A549 (cell line): ENCODE data around the gene SNRPB2. TPM values are rescaled to one million over a fixed set of nuclear protein-coding genes. Genes with fewer than 3 reads are reported as not detected.

Source experiments
- ATAC-seq, 2 experiments: fragments of 200-7000 bp in 1 of 2; fragments of >200 bp in 1 of 2; cut with Nextera tagmentation in 1 of 2; cut with Tn5 transposase in 1 of 2; 3 replicates each; pipeline versions ENCODE4 v1.8.0 to v1.9.1; 2018 to 2020; ENCODE audit warnings: mild to moderate bottlenecking in 1 of 2, moderate library complexity in 1 of 2
- CTCF ChIA-PET: fragments of 300-600 bp; sonication (Branson Sonifier 250); formaldehyde crosslinking; extraction: SDS; loops from one replicate; lab custom pipeline; 2021; ENCODE audit warnings: antibody characterized with exemption, inconsistent platforms; lab: Yijun Ruan, JAX
- POLR2A ChIA-PET: fragments of 350-600 bp; formaldehyde crosslinking; extraction: SDS; loops from one replicate; lab custom pipeline; 2021; ENCODE audit warnings: antibody characterized with exemption, inconsistent platforms; lab: Yijun Ruan, JAX
- DNase-seq, 2 experiments: peaks; one replicate each; pipeline versions ENCODE4 v3.0.0 to v3.0.0-alpha.2; 2011 to 2016; ENCODE audit warnings: low read depth in 1 of 2, low spot score in 1 of 2
- FAIRE-seq: peaks from 2 replicates; lab custom pipeline; 2011; peaks lifted over from hg19 to GRCh38; lab: Jason Lieb, UNC
- H3K27ac ChIP-seq, 2 experiments: fragments of >200 bp; sonication (Bioruptor Twin); formaldehyde crosslinking; 3 replicates each; pipeline ENCODE4 v1.5.1; 2016 to 2017
- H3K4me1 ChIP-seq: fragments of >200 bp; sonication (Bioruptor Twin); formaldehyde crosslinking; 3 replicates; pipeline ENCODE4 v1.6.1; 2016
- H3K4me2 ChIP-seq: fragments of >200 bp; sonication (Bioruptor Twin); formaldehyde crosslinking; 3 replicates; pipeline ENCODE4 v1.6.1; 2016
- H3K4me3 ChIP-seq: fragments of >200 bp; sonication (Bioruptor Twin); formaldehyde crosslinking; 3 replicates; pipeline ENCODE4 v1.5.1; 2016
- H3K9me3 ChIP-seq: fragments of >200 bp; sonication (Bioruptor Twin); formaldehyde crosslinking; 3 replicates; pipeline ENCODE4 v1.6.1; 2016
- EHMT2 ChIP-seq: fragments of 200-600 bp; sonication (generic); IDR thresholded peaks from 2 replicates; pipeline ENCODE4 v1.6.1; 2016; ENCODE audit warnings: antibody characterized with exemption, low read depth, mild to moderate bottlenecking, moderate library complexity
- ESRRA ChIP-seq: fragments of 150-350 bp; IDR thresholded peaks from 2 replicates; pipeline ENCODE4 v1.6.1; 2014; ENCODE audit warnings: mild to moderate bottlenecking, low read length, borderline replicate concordance
- FOSB ChIP-seq: fragments of 250-450 bp; sonication (Bioruptor Pico); IDR thresholded peaks from 2 replicates; pipeline ENCODE4 v1.5.0; 2020; ENCODE audit warnings: mild to moderate bottlenecking, moderate library complexity
- FOXS1 ChIP-seq: fragments of 250-450 bp; sonication (Bioruptor Pico); IDR thresholded peaks from 2 replicates; pipeline ENCODE4 v1.5.0; 2020; ENCODE audit warnings: mild to moderate bottlenecking, moderate library complexity
- HDAC2 ChIP-seq: fragments of 200-600 bp; sonication (generic); IDR thresholded peaks from 2 replicates; pipeline ENCODE4 v1.6.1; 2016
- HOXB13 ChIP-seq: fragments of 250-450 bp; sonication (Bioruptor Pico); IDR thresholded peaks from 2 replicates; pipeline ENCODE4 v1.5.0; 2020; ENCODE audit warnings: low read depth, mild to moderate bottlenecking, moderate library complexity
- JUNB ChIP-seq: fragments of >200 bp; sonication (Bioruptor Twin); formaldehyde crosslinking; IDR thresholded peaks from 2 replicates; pipeline ENCODE4 v1.6.1; 2016
- MAFK ChIP-seq: fragments of 450-650 bp; IDR thresholded peaks from 2 replicates; pipeline ENCODE4 v1.6.1; 2014; ENCODE audit not compliant: partially characterized antibody
- MAZ ChIP-seq: fragments of 150-350 bp; IDR thresholded peaks from 2 replicates; pipeline ENCODE4 v1.6.1; 2014; ENCODE audit warnings: antibody characterized with exemption, low read depth, low read length, borderline replicate concordance
- MYC ChIP-seq: IDR thresholded peaks from 2 replicates; pipeline ENCODE4 v1.6.1; 2012; ENCODE audit warnings: mild to moderate bottlenecking, inconsistent platforms, low read length, improper control_type of control experiment, borderline replicate concordance
- NPAS2 ChIP-seq: fragments of 250-450 bp; sonication (Bioruptor Pico); IDR thresholded peaks from 2 replicates; pipeline ENCODE4 v1.8.0; 2022; ENCODE audit warnings: mild to moderate bottlenecking, moderate library complexity, borderline replicate concordance
- PHF8 ChIP-seq: fragments of 200-600 bp; sonication (generic); IDR thresholded peaks from 2 replicates; pipeline ENCODE4 v1.6.1; 2016; ENCODE audit warnings: low read depth, mild to moderate bottlenecking, antibody characterized with exemption, moderate library complexity, borderline replicate concordance
- POLR2AphosphoS2 ChIP-seq: conservative IDR thresholded peaks from 2 replicates; pipeline ENCODE4 v1.6.1; 2012; ENCODE audit warnings: low read length, improper control_type of control experiment, inconsistent platforms
- RAD21 ChIP-seq, 2 experiments: fragments of >200 bp in 1 of 2; sonication (Bioruptor Twin) in 1 of 2; formaldehyde crosslinking in 1 of 2; IDR thresholded peaks in 1 of 2; conservative IDR thresholded peaks in 1 of 2; 2 replicates in 1 of 2; 3 replicates in 1 of 2; pipeline ENCODE4 v1.6.1; 2012 to 2018; ENCODE audit warnings: inconsistent platforms in 1 of 2
- RCOR1 ChIP-seq: fragments of 150-350 bp; IDR thresholded peaks from 2 replicates; pipeline ENCODE4 v1.6.1; 2014; ENCODE audit warnings: antibody characterized with exemption, low read length, low read depth
- TFCP2L1 ChIP-seq: fragments of 250-450 bp; sonication (Bioruptor Pico); IDR thresholded peaks from 2 replicates; pipeline ENCODE4 v1.5.0; 2021; ENCODE audit warnings: mild to moderate bottlenecking
- ZC3H11A ChIP-seq: fragments of 450-650 bp; IDR thresholded peaks from 2 replicates; pipeline ENCODE4 v1.6.1; 2014; ENCODE audit warnings: antibody characterized with exemption, mild to moderate bottlenecking
- ZNF302 ChIP-seq: fragments of 250-450 bp; sonication (Bioruptor Pico); IDR thresholded peaks from 2 replicates; pipeline ENCODE4 v1.9.0; 2021; ENCODE audit warnings: inconsistent platforms, mild to moderate bottlenecking, moderate library complexity
- ZSCAN20 ChIP-seq: fragments of 250-450 bp; sonication (Bioruptor Pico); IDR thresholded peaks from 2 replicates; pipeline ENCODE4 v1.8.0; 2022; ENCODE audit warnings: mild to moderate bottlenecking, moderate library complexity
- WGBS: methylation state at CpG from one replicate; pipeline ENCODE4 v1.1.6; 2017; ENCODE audit errors: missing lambda C conversion rate; 5-methylcytosine and 5-hydroxymethylcytosine counted together
- polyA plus RNA-seq, 4 experiments: library from polyadenylated mRNA; depleted of rRNA in 3 of 4; stranded (reverse); fragments of >200 nt; fragmentation: RNase III in 1 of 4; extraction: RNeasy Plus Mini Kit Qiagen cat#74134 plus additional on column Dnase treatment in 1 of 4; gene quantifications; 2 replicates in 3 of 4; 3 replicates in 1 of 4; pipeline ENCODE4 v1.2.3, GENCODE V29; 2011 to 2017
- TF ChIP-seq, protein P1 (sequence below): fragments of >200 bp; sonication (Bioruptor Twin); formaldehyde crosslinking; IDR thresholded peaks from 2 replicates; pipeline ENCODE4 v1.6.1; 2016
- TF ChIP-seq, protein P2 (sequence below): fragments of >200 bp; sonication (Bioruptor Twin); formaldehyde crosslinking; IDR thresholded peaks from 3 replicates; pipeline ENCODE4 v1.6.1; 2016
- TF ChIP-seq, protein P3 (sequence below): fragments of 250-450 bp; sonication (Bioruptor Pico); IDR thresholded peaks from 2 replicates; pipeline ENCODE4 v1.5.0; 2020; ENCODE audit warnings: low read depth, mild to moderate bottlenecking, moderate library complexity
- TF ChIP-seq, protein P4 (sequence below): IDR thresholded peaks from 2 replicates; pipeline ENCODE4 v1.6.1; 2012
- TF ChIP-seq, protein P5 (sequence below): fragments of 150-350 bp; IDR thresholded peaks from 2 replicates; pipeline ENCODE4 v1.6.1; 2014; ENCODE audit warnings: low read depth, mild to moderate bottlenecking, low read length
- TF ChIP-seq, protein P6 (sequence below): fragments of >200 bp; sonication (Bioruptor Twin); formaldehyde crosslinking; IDR thresholded peaks from 3 replicates; pipeline ENCODE4 v1.5.1; 2016

The SNRPB2 gene
- polyA plus RNA-seq, 2 of the 4 experiments (the other 2 are of a cell fraction) = 166 to 216 TPM

DNA sequence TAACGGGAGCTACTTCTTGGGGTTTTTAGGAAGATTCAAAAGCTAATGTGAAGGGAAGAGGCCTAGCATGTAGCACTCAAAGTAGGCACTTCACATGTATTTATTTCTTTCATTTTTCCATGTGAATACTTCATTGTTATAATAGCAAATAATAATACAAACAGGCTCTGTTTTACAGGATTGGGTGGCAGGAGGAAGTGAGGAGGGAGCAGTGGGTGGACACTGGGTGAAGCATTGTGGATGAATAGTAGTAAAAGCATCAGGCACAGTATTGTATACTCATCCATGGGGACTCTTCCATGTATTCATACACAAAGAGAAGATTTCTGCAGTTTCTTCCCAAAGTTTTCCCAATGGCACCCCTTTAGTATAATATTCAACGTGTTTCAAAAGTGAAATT, 38.4 kb upstream of the SNRPB2 start:
- H3K4me2 ChIP-seq = no peak overlapping the region
- no peak for ATAC-seq
- CTCF ChIA-PET = no interaction called here
- no peak for TF ChIP-seq TFCP2L1
- TF ChIP-seq, protein P1, sequence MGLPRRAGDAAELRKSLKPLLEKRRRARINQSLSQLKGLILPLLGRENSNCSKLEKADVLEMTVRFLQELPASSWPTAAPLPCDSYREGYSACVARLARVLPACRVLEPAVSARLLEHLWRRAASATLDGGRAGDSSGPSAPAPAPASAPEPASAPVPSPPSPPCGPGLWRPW = no peak
- no peak for TF ChIP-seq HDAC2
- TF ChIP-seq, protein P2, sequence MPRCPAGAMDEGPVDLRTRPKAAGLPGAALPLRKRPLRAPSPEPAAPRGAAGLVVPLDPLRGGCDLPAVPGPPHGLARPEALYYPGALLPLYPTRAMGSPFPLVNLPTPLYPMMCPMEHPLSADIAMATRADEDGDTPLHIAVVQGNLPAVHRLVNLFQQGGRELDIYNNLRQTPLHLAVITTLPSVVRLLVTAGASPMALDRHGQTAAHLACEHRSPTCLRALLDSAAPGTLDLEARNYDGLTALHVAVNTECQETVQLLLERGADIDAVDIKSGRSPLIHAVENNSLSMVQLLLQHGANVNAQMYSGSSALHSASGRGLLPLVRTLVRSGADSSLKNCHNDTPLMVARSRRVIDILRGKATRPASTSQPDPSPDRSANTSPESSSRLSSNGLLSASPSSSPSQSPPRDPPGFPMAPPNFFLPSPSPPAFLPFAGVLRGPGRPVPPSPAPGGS = no peak
- TF ChIP-seq EHMT2 = no peak
- TF ChIP-seq, protein P3, sequence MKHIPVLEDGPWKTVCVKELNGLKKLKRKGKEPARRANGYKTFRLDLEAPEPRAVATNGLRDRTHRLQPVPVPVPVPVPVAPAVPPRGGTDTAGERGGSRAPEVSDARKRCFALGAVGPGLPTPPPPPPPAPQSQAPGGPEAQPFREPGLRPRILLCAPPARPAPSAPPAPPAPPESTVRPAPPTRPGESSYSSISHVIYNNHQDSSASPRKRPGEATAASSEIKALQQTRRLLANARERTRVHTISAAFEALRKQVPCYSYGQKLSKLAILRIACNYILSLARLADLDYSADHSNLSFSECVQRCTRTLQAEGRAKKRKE (CRISPR knock-in tag) = no peak
- TF ChIP-seq, protein P4, sequence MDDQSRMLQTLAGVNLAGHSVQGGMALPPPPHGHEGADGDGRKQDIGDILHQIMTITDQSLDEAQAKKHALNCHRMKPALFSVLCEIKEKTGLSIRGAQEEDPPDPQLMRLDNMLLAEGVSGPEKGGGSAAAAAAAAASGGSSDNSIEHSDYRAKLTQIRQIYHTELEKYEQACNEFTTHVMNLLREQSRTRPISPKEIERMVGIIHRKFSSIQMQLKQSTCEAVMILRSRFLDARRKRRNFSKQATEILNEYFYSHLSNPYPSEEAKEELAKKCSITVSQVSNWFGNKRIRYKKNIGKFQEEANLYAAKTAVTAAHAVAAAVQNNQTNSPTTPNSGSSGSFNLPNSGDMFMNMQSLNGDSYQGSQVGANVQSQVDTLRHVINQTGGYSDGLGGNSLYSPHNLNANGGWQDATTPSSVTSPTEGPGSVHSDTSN = no peak
- no peak for TF ChIP-seq RAD21 (conservative IDR thresholded peaks at IDR 0.05 in 1 of 2, IDR thresholded peaks at IDR 0.05 in 1 of 2)
- TF ChIP-seq, protein P5, sequence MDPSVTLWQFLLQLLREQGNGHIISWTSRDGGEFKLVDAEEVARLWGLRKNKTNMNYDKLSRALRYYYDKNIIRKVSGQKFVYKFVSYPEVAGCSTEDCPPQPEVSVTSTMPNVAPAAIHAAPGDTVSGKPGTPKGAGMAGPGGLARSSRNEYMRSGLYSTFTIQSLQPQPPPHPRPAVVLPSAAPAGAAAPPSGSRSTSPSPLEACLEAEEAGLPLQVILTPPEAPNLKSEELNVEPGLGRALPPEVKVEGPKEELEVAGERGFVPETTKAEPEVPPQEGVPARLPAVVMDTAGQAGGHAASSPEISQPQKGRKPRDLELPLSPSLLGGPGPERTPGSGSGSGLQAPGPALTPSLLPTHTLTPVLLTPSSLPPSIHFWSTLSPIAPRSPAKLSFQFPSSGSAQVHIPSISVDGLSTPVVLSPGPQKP = no peak
- TF ChIP-seq, protein P6, sequence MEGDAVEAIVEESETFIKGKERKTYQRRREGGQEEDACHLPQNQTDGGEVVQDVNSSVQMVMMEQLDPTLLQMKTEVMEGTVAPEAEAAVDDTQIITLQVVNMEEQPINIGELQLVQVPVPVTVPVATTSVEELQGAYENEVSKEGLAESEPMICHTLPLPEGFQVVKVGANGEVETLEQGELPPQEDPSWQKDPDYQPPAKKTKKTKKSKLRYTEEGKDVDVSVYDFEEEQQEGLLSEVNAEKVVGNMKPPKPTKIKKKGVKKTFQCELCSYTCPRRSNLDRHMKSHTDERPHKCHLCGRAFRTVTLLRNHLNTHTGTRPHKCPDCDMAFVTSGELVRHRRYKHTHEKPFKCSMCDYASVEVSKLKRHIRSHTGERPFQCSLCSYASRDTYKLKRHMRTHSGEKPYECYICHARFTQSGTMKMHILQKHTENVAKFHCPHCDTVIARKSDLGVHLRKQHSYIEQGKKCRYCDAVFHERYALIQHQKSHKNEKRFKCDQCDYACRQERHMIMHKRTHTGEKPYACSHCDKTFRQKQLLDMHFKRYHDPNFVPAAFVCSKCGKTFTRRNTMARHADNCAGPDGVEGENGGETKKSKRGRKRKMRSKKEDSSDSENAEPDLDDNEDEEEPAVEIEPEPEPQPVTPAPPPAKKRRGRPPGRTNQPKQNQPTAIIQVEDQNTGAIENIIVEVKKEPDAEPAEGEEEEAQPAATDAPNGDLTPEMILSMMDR = no peak
- no peak for TF ChIP-seq ZSCAN20
- TF ChIP-seq RCOR1 = no peak
- no peak for TF ChIP-seq NPAS2 (CRISPR knock-in tag)
- no peak for TF ChIP-seq PHF8
- no peak for TF ChIP-seq JUNB
- TF ChIP-seq ZNF302 = no peak
- no peak for TF ChIP-seq POLR2AphosphoS2
- TF ChIP-seq FOXS1 = no peak
- TF ChIP-seq MYC = no peak
- TF ChIP-seq MAZ = no peak
- DNase-seq = no peak
- 6% methylated on average over 2 of the region's 2 CpGs for WGBS
- POLR2A ChIA-PET = no interaction called here
- H3K9me3 ChIP-seq = no peaks in the 10 kb centered on the region
- H3K4me3 ChIP-seq = no peak overlapping the region
- no peaks in the 10 kb centered on the region for H3K4me1 ChIP-seq
- no peak overlapping the region for H3K27ac ChIP-seq
- FAIRE-seq = no peak

DNA sequence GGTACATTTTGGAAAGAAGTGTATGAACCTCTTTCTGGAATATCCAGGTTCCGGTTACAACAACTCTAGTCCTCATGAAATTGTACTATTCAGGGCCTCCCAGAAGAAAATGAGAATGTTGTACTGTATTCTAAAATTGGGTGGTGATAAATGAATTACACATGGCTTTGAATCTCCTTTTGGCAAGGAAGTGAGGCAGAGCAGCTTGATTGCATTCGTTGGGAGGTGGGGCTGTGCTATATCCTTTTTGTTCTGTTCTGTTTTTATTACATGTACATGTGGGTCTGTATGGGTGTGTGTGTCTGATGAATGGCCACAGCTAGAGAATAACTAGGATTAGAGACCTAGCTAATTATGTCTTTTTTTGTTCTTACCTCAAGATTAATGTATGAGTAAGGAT, 37.8 kb upstream of the SNRPB2 start:
- Histone ChIP-seq H3K4me2 (no peak overlapping the region), H3K9me3 (no peaks in the 10 kb centered on the region), H3K4me1 (no peaks in the 10 kb centered on the region), H3K27ac (no peak overlapping the region), H3K4me3 (no peak overlapping the region)
- ATAC-seq = no peak
- ChIA-PET POLR2A (no interaction called here), CTCF (interaction anchor here (1.3 kb wide), 1 partner anchor 9 kb away, joined by 4 read pairs; no protein-coding TSS in a partner anchor)
- no peak for TF ChIP-seq HOXB13 (CRISPR knock-in tag)
- TF ChIP-seq PHF8 = no peak
- TF ChIP-seq ESRRA = no peak
- no peak for TF ChIP-seq FOSB (CRISPR knock-in tag)
- no peak for TF ChIP-seq ZC3H11A
- no peak for TF ChIP-seq MAFK
- no peak for TF ChIP-seq ZNF302
- no peak for FAIRE-seq
- 19% methylated on average over 2 of the region's 2 CpGs for WGBS
- DNase-seq = no peak
